HTR-8/SVneo (cell line): ENCODE results near the gene PRKAG2.
"Not testable (repeated sequence)": the region's sequence is repeated elsewhere in the genome, so short reads cannot be mapped to it uniquely, and the experiment has no call there.

ENCODE experiments used
- DNase-seq: peaks from one replicate; pipeline ENCODE4 v3.0.0; 2011; ENCODE audit warnings: low spot score, mixed read lengths; ENCODE audit not compliant: insufficient read length
- FAIRE-seq: peaks from 2 replicates; lab custom pipeline; 2011; peaks lifted over from hg19 to GRCh38; lab: Jason Lieb, UNC

Gene PRKAG2

DNA sequence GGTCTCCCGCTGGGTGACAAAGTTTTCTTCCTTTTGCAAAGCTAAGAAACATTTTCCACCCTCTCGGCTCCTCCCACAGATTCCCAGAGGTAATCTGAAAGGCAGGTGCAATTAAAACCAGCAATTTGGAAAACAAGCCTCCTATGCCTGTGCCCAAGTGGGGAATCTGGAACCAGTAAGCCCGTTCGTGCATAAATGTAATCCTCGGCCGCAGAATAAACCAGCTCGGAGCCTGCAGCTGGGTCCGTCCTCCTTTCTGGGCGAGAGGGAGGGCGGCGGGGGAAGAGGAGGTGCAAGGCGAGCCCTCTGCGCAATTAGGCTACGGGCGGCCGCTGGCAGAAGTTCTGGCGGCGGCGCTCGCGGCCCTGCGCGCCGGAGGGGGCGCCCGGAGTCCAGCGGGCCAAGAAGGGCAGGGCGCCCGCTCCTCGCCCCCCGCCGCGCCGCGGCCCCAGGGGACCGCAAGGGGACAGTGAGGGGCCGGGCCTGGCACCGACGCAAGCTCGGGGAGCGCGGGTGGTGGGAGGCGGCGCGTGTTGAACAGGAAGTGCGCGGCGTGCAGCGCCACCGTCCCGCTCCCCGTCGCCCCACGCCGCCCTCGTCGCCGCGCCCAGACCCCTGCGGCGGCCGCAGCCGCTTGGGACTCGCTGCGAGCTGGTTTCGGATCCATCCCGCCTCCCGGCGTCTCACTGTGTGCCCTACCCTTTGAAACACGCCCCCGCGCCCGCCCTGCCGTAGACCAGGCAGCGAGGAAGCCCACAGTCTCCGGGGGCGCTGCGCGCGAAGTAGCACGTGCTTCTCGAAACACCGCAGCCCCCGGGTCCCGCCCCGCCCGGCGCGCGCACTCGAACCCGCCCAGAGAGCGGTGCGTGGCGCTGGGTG lies at the start of gene PRKAG2:
TSS of gene PRKAG2 (minus strand) at position 217 of the 879 bp plus-strand sequence. CDS start 495 bp downstream, outside the sequence.
- FAIRE-seq = no peak
- DNase-seq = peak; percentile 39

GRCh38 chr7:151926336-151926712 lies 49.4 kb upstream of the PRKAG2 start:
- no peak for FAIRE-seq

DNA sequence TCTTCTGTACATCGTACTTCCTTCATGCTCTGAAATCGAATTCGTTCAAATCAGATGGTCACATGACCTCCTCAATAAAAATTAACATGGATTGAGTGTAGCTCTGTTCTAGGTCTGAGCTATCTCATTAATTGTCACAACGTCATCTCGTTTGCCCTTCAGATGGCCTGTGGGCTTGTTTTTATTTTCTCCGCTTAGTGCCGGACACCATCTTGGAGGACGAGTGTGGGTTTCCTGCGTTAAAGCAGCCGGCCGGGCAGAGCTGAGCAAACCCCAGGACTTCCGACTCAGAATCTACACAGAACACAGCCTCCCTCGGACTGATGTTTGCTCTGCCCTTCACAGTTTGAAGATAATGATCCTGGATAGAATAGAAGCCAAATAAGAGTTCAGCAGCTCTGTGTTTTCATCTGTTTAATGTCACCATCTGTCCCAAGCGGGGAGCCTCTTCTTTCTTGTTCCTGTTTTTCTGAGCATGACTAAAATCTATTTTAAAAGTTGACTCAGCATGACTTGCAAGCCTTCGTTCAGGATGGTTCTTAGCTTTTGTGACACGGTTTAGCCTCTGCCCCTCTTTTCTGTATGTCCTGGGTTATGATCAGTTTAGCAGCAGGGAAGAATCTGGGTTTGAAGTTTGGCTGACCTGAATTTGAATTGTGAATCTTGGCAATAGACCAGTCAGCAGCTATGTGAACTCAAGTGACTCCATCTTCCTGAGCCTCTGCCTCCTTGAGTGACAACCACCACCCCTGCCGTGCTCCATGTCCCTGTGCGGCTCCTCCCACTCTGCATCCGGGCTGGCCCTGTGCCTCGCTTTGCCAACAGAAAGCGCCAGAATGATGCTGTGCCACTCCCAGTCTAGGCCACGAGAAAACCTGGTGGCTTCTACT lies 48.8 kb upstream of the PRKAG2 start:
- no peak for DNase-seq
- FAIRE-seq = no peak

More at GRCh38 chr7:151926336-151926712, 49.4 kb upstream of the PRKAG2 start:
- DNase-seq = no peak

DNA sequence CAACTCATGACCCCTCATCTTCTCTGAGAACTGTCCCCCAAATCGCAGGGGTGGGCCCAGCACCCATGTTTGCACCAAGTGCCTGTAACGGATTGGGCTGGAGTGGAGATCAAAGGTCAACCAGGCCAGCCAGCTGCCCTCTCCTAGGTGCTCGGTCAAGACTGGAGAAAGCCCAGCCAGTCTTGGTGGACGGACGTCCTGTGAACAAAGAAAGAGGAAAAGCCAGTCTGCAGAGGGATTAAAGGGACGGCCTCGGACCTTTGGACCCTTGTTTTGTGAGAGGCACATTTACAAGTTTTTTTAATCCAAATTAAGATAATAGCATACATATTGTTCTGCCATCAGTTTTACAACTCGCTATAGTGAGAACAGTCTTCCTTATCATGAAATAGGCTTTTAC lies 47.6 kb upstream of the PRKAG2 start:
- FAIRE-seq (no peak), DNase-seq (no peak)

- DNase-seq (no peak), FAIRE-seq (no peak)
Observed at GRCh38 chr7:151924001-151924400, 47.1 kb upstream of the PRKAG2 start.

DNA sequence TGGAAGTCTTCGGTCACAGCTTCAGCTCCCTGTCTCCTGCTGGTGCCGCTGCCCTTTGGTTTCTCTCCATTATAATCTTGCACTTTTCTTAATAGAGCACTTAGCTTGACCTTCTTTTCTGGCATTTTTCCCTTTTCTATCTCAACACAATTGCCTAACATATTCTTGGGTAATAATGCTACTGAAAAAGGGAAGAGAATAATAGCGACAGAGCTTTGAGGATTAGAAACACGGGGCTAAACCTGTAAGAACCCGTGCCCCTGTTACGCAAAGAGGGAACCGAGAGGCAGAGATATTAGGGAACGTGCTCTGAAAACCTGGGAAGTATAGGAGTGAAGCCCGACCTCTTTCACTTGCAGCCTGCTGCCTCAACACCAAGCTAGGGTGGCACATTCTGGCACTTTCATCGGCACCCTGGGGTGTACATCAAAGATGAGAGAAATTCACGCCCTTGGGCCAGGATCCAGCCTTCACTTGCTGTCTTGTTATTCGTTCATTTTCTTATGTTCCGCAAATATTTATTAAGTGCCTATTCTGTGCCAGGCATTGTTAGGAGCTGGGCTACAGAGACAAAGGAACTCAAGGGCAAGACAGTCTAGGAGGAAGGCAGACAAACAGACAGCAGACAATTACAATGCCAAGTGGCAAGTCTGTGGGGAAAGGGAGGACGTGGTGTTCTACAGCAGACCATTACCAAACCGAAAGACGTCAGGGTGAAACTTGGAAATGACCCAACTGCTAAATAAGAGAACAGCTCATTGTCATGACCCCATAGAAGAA lies 46.4 kb upstream of the PRKAG2 start:
- DNase-seq (no peak), FAIRE-seq (no peak)

DNA sequence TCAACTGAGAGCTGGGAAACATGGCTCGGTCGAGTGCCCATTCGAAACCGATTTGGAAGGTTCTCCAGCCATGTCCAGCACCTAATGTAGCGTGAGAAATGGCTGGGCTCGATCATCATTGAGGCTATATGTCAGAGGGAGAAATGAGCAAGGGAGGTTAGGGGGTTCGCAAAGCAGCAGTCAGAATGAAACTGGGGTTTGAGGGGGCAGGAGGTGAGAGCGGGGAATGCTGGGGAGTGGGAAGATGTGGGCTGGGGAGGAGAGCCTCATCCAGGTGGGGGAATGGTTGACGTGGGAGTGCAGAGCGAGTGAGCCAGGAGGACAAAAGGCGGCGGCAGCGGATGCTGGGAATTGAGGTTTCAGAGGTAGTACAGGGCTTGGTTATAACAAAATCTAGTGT lies 44.5 kb upstream of the PRKAG2 start:
- FAIRE-seq = no peak
- DNase-seq = no peak

GRCh38 chr7:151920488-151920887 lies 43.6 kb upstream of the PRKAG2 start:
- no peak for FAIRE-seq
- no peak for DNase-seq

- no peak for FAIRE-seq
- no peak for DNase-seq
Observed at GRCh38 chr7:151919595-151919994, 42.7 kb upstream of the PRKAG2 start.

- DNase-seq (no peak), FAIRE-seq (no peak)
Observed at GRCh38 chr7:151918510-151918843, 41.6 kb upstream of the PRKAG2 start.

GRCh38 chr7:151917791-151918509 lies 41.0 kb upstream of the PRKAG2 start:
- DNase-seq (no peak), FAIRE-seq (no peak)

- FAIRE-seq (no peak), DNase-seq (no peak)
Observed at GRCh38 chr7:151914051-151914450, 37.1 kb upstream of the PRKAG2 start.

GRCh38 chr7:151910655-151911054 lies 33.7 kb upstream of the PRKAG2 start:
- FAIRE-seq, DNase-seq: not testable (repeated sequence)

- FAIRE-seq, DNase-seq: not testable (repeated sequence)
Observed at GRCh38 chr7:151907115-151907514, 30.2 kb upstream of the PRKAG2 start.

DNA sequence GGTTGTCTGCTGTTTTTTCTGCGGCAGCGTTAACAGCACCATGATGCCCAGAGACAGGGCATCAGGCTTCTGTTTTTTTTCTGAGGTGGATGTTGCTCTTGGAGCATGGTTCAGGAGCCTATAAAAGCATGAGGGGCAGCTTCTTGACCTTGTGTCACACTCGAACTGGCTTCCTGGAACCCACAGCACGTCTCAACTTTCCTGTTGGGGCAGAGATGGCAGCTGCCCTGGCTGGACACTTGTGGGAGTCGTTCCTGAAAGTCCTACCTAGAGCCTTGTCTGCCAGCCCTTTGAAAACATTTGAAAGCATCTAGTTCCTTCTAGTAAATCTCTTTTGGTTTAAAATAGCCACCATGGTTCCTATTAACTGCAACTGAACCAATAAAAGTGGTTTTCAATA lies 28.9 kb upstream of the PRKAG2 start:
- FAIRE-seq (no peak), DNase-seq (no peak)

GRCh38 chr7:151905353-151905752 lies 28.4 kb upstream of the PRKAG2 start:
- DNase-seq = no peak
- no peak for FAIRE-seq

GRCh38 chr7:151904270-151904669 lies 27.4 kb upstream of the PRKAG2 start:
- FAIRE-seq = no peak
- no peak for DNase-seq

DNA sequence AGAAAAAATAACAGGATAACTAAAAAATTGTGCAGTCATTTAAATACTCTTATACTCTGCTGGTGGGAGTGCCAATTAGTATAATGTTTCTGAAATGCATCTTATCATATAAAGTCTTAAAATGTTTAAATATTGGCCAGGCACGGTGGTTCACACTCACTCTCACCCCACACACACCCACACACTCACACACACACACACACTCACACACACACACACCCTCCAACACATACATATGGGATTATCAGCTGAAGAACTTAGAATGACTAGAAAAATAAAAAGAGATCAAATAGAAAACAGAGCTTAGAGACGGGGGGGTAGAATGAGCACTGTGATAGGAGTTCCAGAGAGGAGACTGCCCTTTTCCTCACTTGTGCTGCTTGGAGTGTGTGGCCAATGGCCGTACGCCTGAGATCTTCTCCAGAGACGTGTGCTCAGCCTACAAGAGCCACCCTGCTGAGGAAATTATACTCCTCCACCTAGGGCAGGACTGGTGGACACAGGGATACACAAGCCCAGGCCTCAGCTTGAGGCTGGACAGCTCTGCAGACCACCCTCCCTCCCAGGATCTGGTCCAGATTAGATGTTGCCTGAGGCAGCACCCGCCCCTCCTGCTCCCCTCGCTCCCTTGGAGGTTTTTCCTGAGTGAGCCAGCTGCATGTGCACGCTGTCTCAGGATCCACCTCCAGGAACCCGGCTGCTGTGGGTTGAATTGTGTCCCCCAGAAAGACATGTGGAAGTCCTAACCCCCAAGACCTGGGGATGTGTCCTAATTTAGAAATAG lies 26.5 kb upstream of the PRKAG2 start:
- no peak for FAIRE-seq

GRCh38 chr7:151902311-151902710 lies 25.4 kb upstream of the PRKAG2 start:
- DNase-seq (no peak), FAIRE-seq (no peak)

More for the DNA sequence above, 26.5 kb upstream of the PRKAG2 start:
- DNase-seq = no peak
